Adipocyte (in vitro differentiated cells): ENCODE measurements around the gene CSNK1G1.
"Not testable (repeated sequence)": the region's sequence is repeated elsewhere in the genome, so short reads cannot be mapped to it uniquely, and the experiment has no call there.

Experiments
- DNase-seq: peaks from one replicate; pipeline ENCODE4 v3.0.0-alpha.2; 2015; ENCODE audit warnings: low read depth
- H3K27me3 ChIP-seq: replicated peaks from 2 replicates; pipeline ENCODE4 v1.7.0; 2013; ENCODE audit warnings: mild to moderate bottlenecking, low read length, moderate library complexity; ENCODE audit not compliant: control insufficient read depth, insufficient read depth
- H3K36me3 ChIP-seq: 2 replicates; pipeline ENCODE4 v1.7.0; 2013; ENCODE audit warnings: low read length, mild to moderate bottlenecking, moderate library complexity; ENCODE audit not compliant: control insufficient read depth, insufficient read depth, severe bottlenecking
- H3K4me1 ChIP-seq: 2 replicates; pipeline ENCODE4 v1.7.0; 2013; ENCODE audit warnings: mild to moderate bottlenecking, low read length, moderate library complexity; ENCODE audit not compliant: control insufficient read depth, insufficient read depth
- H3K4me3 ChIP-seq: 2 replicates; pipeline ENCODE4 v1.7.0; 2013; ENCODE audit warnings: mild to moderate bottlenecking, low read length, moderate library complexity
- H3K9ac ChIP-seq: 2 replicates; pipeline ENCODE4 v1.7.0; 2013; ENCODE audit warnings: mild to moderate bottlenecking, low read length, moderate library complexity
- H3K9me3 ChIP-seq: 2 replicates; pipeline ENCODE4 v1.7.0; 2013; ENCODE audit warnings: mild to moderate bottlenecking, low read length, moderate library complexity; ENCODE audit not compliant: control insufficient read depth

Gene CSNK1G1

DNA sequence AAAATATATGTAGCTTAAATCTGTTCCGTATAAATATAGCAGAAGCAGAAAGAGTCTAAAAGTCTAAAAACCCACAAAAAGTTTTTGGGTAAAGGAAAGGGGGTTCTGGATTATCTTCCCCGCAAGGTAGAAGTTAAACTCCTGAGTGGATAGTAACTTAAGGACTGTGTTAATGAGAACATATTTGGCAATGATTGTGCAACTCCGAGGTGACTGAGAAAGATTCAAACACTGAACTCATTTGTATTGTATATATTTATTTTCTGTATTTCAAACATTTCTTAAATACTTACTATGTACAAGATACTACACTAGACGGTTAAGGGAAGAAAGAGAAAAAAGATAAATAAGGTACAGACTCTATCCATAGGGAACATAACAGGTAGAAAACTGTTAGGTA, 120.4 kb downstream of the CSNK1G1 start:
- no peaks in the 10 kb centered on the region for H3K27me3 ChIP-seq
- no peak overlapping the region for H3K9ac ChIP-seq
- no peak overlapping the region for H3K4me3 ChIP-seq
- H3K9me3 ChIP-seq, result no peaks in the 10 kb centered on the region
- DNase-seq, result no peak
- H3K4me1 ChIP-seq, result peaks cover 8% of the 10 kb centered on the region
- H3K36me3 ChIP-seq, result no peaks in the 10 kb centered on the region

DNA sequence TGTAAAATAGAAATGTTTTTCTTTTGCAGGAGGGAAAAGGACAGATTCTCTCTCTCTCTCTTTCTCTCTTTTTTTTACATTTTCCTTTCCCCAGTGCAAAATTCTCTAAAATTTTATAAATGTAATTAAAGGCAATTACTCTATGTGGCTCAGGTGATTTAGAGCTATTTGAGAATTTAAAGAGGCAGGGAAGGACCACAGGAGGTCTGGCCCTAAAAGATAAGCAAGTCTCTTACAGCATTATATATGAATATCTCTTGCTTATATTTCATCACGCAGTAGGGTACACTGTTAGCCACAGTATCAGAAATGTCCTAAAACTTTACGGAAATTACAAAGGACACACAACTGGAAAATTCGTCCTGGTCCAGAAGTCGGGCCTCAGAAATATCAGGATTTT, 122.7 kb downstream of the CSNK1G1 start:
- Histone ChIP-seq H3K36me3 (no peaks in the 10 kb centered on the region), H3K27me3 (no peaks in the 10 kb centered on the region), H3K9ac (no peak overlapping the region), H3K4me3 (no peak overlapping the region), H3K9me3 (no peaks in the 10 kb centered on the region), H3K4me1 (peaks cover 8% of the 10 kb centered on the region)
- no peak for DNase-seq

DNA sequence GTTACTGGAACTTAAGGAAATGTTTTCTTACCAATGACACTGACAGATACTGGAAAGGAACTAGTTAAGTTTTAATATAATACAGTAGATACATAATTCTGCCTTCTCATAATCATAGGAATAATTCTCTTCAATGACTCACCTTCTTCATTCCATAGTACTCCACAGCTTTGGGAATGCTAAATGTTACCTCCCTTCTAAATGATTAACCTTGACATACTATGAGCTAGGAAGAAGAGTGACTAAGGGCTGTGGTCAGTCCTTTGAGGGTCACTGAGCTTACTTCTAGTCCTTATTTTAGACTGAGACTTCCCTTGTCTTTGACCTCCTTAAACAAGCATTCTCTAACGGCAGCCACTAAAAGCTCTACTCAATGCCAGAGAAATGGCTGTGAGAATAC, 123.6 kb downstream of the CSNK1G1 start:
- Histone ChIP-seq H3K4me1 (peaks cover 8% of the 10 kb centered on the region), H3K9ac (no peak overlapping the region), H3K36me3 (no peaks in the 10 kb centered on the region), H3K9me3 (no peaks in the 10 kb centered on the region), H3K27me3 (no peaks in the 10 kb centered on the region), H3K4me3 (no peak overlapping the region)
- peak; percentile 83 for DNase-seq

DNA sequence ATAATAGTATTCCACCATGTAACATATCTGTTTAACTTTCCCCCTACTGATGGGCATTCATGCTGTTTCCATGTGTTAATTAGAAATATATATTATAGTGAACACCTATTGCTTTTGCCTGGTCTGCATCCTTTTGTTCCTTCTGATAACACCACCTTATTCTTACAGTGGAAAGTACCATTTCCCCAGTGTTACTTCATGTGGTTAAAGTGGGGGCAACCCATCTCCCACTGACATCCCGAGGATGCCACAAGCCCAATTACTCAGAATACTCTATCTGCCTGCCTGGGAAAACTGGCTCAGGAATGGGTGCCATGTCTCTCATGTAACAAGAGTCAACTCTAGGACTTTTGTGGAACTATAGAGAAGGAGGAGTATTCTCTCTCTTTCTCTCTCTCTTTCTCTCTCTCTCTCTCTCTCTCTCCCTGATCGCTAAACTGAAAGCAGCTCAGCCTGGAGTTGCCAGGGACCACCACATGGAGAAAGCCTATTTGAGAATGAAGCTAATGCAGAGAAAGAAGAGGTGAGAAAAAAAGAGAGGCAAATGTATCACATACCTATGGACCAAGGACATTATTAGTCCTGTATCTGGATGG, 126.7 kb downstream of the CSNK1G1 start:
- no peak overlapping the region for H3K9ac ChIP-seq
- no peak overlapping the region for H3K4me3 ChIP-seq
- H3K36me3 ChIP-seq, result no peaks in the 10 kb centered on the region
- DNase-seq, result no peak
- H3K9me3 ChIP-seq, result no peaks in the 10 kb centered on the region
- peaks cover 13% of the 10 kb centered on the region for H3K4me1 ChIP-seq
- H3K27me3 ChIP-seq, result no peaks in the 10 kb centered on the region

DNA sequence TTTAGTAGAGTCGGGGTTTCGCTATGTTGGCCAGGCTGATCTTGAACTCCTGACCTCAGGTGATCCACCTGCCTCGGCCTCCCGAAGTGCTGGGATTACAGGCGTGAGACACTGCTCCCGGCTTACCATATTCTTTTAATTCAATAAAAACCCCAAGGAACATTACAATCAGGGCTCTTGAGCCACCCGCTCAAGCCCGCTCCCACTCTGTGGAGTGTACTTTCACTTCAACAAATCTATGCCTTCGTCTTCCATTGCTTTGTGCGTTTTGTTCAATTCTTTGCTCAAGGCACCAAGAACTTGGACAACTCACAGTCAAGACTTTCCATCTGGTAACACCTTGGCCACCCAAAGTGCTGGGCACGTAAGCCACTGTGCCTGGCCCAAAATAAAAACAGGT, 130.2 kb downstream of the CSNK1G1 start:
- no peak for DNase-seq
- no peak overlapping the region for H3K9ac ChIP-seq
- H3K27me3 ChIP-seq, result no peaks in the 10 kb centered on the region
- H3K4me1 ChIP-seq, result peaks cover 38% of the 10 kb centered on the region
- H3K36me3 ChIP-seq, result no peaks in the 10 kb centered on the region
- no peaks in the 10 kb centered on the region for H3K9me3 ChIP-seq
- no peak overlapping the region for H3K4me3 ChIP-seq

DNA sequence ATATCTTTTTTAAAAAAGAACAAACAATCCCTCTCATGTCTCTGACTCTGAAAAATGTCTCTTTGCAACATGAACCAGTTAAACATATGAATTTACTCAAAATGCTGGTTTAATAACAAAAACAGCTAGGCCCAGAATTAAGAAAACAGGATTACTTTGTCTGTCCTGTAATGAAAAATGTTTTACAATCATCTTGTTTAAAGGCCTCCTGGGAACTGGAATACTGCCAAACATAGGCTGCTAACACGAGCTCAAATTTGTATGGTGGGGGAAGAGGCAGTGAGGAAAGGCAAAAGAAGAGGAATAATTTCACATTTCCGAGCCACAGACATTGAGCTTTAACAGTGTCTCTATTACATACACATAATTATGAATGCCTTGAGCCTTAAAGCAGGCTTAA, 131.5 kb downstream of the CSNK1G1 start:
- no peaks in the 10 kb centered on the region for H3K9me3 ChIP-seq
- H3K27me3 ChIP-seq, result no peaks in the 10 kb centered on the region
- peak overlapping the region; percentile 65 for H3K9ac ChIP-seq
- DNase-seq, result peak; percentile 85
- H3K36me3 ChIP-seq, result no peaks in the 10 kb centered on the region
- peaks cover 45% of the 10 kb centered on the region for H3K4me1 ChIP-seq
- peak overlapping the region; percentile 61 for H3K4me3 ChIP-seq

DNA sequence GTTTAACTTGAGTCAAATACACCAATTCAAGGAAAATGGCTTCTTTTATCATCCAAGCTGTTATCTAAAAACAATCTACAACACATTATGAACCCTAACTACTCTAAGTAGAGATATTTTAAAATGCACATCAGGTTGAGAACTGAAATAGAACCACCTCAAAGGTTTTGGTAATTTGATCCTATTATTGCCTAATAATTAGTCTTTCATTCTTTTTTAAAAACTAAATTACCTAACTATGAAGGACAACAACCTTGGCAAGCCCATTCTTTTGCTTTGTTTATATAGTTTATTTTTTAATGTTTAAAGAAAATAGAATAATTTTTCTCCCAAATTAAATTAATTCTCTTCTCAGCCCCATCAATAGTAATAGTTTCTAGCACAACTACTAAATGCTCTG, 132.1 kb downstream of the CSNK1G1 start:
- Histone ChIP-seq H3K36me3 (no peaks in the 10 kb centered on the region), H3K4me1 (peaks cover 45% of the 10 kb centered on the region), H3K9ac (peak overlapping the region; percentile 65), H3K27me3 (no peaks in the 10 kb centered on the region), H3K4me3 (no peak overlapping the region), H3K9me3 (no peaks in the 10 kb centered on the region)
- DNase-seq, result no peak

DNA sequence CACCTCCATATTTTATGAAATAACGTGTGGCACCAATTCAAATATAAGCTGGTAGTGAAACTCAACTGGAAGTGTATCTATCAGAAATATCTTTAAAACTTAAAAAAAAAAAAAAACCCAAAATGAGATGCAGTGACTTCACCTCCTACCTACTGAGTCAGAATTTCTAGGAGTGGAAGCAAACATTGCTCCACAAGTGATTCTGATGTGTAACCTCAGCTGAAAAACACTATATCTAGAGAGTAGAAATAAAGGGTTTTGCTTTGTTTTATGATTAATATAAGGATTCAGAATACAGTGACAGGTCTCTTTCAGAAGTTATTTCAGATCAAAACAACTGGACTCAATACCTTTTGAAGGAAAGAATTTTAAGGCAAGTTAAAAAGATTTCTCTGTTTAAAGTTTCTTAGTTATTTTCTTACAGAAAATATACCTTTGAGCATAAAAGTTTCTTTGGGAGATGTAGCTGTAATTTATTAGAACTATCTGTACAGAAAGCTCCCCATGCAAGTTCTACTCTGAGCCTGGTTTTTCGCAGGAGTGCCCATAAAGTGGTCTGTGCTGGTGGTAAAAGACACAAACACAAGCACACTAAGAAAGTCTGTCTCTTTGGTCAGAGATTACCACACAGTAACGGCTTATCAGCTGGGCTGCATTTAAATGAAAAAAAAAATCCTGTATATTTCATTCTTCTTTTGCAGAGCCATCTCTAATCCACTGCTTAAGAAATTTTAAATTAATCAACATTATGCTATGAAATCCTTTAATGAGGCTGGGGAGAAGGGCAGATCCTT, 133.2 kb downstream of the CSNK1G1 start:
- Histone ChIP-seq H3K9ac (peak overlapping the region; percentile 27), H3K27me3 (no peaks in the 10 kb centered on the region), H3K4me3 (no peak overlapping the region), H3K4me1 (peaks cover 45% of the 10 kb centered on the region), H3K9me3 (no peaks in the 10 kb centered on the region), H3K36me3 (no peaks in the 10 kb centered on the region)
- DNase-seq, result no peak

DNA sequence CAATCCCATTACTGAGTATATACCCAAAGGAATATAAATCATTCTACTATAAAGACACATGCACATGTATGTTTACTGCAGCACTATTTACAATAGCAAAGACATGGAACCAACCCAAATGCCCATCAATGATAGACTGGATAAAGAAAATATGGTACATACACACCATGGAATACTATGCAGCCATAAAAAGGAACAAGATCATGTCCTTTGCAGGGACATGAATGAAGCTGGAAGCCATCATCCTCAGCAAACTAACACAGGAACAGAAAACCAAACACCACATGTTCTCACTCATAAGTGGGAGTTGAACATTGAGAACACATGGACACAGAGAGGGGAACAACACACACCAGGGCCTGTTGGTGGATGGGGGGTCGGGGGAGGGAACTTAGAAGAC, 134.1 kb downstream of the CSNK1G1 start:
- not testable (repeated sequence) for H3K9me3 ChIP-seq, H3K36me3 ChIP-seq, H3K27me3 ChIP-seq, DNase-seq, H3K9ac ChIP-seq, H3K4me3 ChIP-seq
- peaks cover 49% of the 10 kb centered on the region for H3K4me1 ChIP-seq

DNA sequence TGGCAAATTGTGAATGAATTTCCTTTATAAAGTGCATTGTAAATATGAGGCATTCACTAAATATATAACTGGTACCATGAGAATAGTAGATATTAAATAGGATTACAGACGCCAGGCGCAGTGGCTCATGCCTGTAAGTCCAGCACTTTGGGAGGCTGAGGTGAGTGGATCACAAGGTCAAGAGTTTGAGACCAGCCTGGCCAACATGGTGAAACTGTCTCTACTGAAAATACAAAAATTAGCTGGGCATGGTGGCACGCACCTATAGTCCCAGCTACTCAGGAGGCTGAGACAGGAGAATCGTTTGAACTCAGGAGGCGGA, 138.6 kb downstream of the CSNK1G1 start:
- not testable (repeated sequence) for DNase-seq, H3K9ac ChIP-seq, H3K4me3 ChIP-seq, H3K27me3 ChIP-seq, H3K9me3 ChIP-seq
- Histone ChIP-seq H3K4me1 (peaks cover 27% of the 10 kb centered on the region), H3K36me3 (peaks cover 12% of the 10 kb centered on the region)

DNA sequence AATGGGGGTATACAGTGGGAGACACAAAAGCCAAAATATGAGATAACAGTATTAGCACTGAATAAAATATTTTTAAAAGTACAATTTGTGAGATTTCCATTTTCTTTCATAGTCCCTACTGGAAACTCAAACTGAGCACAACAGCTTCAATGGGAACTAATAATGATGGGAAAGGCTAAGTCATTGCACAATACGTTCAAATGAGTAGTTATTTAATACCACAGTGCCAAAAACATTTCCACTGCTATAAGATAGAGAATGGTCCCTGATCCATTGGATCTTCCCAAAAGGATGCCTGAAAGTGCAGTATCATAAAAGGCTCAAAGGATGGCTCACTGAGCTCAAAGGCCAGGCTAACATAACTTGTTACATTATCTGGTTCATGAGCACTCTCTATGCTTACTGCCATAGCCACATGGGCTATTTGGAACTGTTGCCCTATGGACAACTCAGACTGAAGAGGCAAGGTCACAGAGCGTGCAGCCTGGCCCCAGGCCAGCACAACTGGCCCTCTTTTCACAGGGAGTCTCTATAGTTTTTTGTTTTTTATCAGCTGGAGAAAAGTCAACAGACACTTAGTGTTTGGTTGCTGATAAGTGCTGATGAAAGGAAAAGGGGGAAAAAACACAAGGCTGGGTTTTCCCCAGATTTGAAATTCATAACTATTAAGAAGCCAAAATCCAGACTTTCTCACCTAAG, 139.1 kb downstream of the CSNK1G1 start:
- H3K9me3 ChIP-seq, result no peaks in the 10 kb centered on the region
- no peak overlapping the region for H3K4me3 ChIP-seq
- no peaks in the 10 kb centered on the region for H3K27me3 ChIP-seq
- peaks cover 25% of the 10 kb centered on the region for H3K4me1 ChIP-seq
- no peak overlapping the region for H3K9ac ChIP-seq
- peaks cover 14% of the 10 kb centered on the region for H3K36me3 ChIP-seq
- DNase-seq, result no peak
